Activated naive CD4-positive, alpha-beta T cell treated with anti-CD3 and anti-CD28 coated beads, Interleukin-2, amount 50 U/mL, for 24 hours (primary cell): ENCODE measurements around the gene EPO.
"Not testable (repeated sequence)": the region's sequence is repeated elsewhere in the genome, so short reads cannot be mapped to it uniquely, and the experiment has no call there.

Source experiments
- H3K27ac Mint-ChIP-seq: one replicate; pipeline ENCODE4 v1.8.0; 2021; ENCODE audit warnings: mild to moderate bottlenecking, mixed read lengths
- H3K27me3 Mint-ChIP-seq: one replicate; pipeline ENCODE4 v1.8.0; 2021; ENCODE audit warnings: mixed read lengths
- H3K36me3 Mint-ChIP-seq: one replicate; pipeline ENCODE4 v1.8.0; 2021; ENCODE audit warnings: mixed read lengths
- H3K4me1 Mint-ChIP-seq: one replicate; pipeline ENCODE4 v1.8.0; 2021; ENCODE audit warnings: mixed read lengths
- H3K4me3 Mint-ChIP-seq: one replicate; pipeline ENCODE4 v1.8.0; 2021; ENCODE audit warnings: mild to moderate bottlenecking, mixed read lengths
- H3K9me3 Mint-ChIP-seq: one replicate; pipeline ENCODE4 v1.8.0; 2021; ENCODE audit warnings: mixed read lengths

EPO gene

GRCh38 chr7:100689230-100690135 lies 30.8 kb upstream of the EPO start:
- Mint-ChIP-seq H3K27me3 (no peaks in the 10 kb centered on the region), H3K27ac (no peak overlapping the region), H3K4me3 (no peak overlapping the region), H3K36me3 (peaks cover 4% of the 10 kb centered on the region), H3K4me1 (peaks cover 34% of the 10 kb centered on the region), H3K9me3 (no peaks in the 10 kb centered on the region)

GRCh38 chr7:100691676-100692577 lies 28.3 kb upstream of the EPO start:
- peak overlapping the region; percentile 97 for H3K27ac Mint-ChIP-seq
- no peaks in the 10 kb centered on the region for H3K27me3 Mint-ChIP-seq
- peaks cover 47% of the 10 kb centered on the region for H3K4me1 Mint-ChIP-seq
- peak overlapping the region; percentile 99 for H3K4me3 Mint-ChIP-seq
- H3K36me3 Mint-ChIP-seq, result peaks cover 4% of the 10 kb centered on the region
- no peaks in the 10 kb centered on the region for H3K9me3 Mint-ChIP-seq

- no peaks in the 10 kb centered on the region for H3K27me3 Mint-ChIP-seq
- peaks cover 4% of the 10 kb centered on the region for H3K36me3 Mint-ChIP-seq
- peaks cover 47% of the 10 kb centered on the region for H3K4me1 Mint-ChIP-seq
- H3K27ac Mint-ChIP-seq, result peak overlapping the region; percentile 97
- H3K4me3 Mint-ChIP-seq, result peak overlapping the region; percentile 99
- no peaks in the 10 kb centered on the region for H3K9me3 Mint-ChIP-seq
These were observed 27.7 kb upstream of the EPO start for GRCh38 chr7:100692578-100692961.

- H3K36me3 Mint-ChIP-seq, result peaks cover 4% of the 10 kb centered on the region
- H3K27me3 Mint-ChIP-seq, result no peaks in the 10 kb centered on the region
- peaks cover 46% of the 10 kb centered on the region for H3K4me1 Mint-ChIP-seq
- peak overlapping the region; percentile 99 for H3K4me3 Mint-ChIP-seq
- H3K27ac Mint-ChIP-seq, result peak overlapping the region; percentile 97
- no peaks in the 10 kb centered on the region for H3K9me3 Mint-ChIP-seq
These were observed 26.8 kb upstream of the EPO start for GRCh38 chr7:100693312-100694097.

- H3K4me3 Mint-ChIP-seq, result peak within 1 kb of the TSS; percentile 99
- H3K36me3 Mint-ChIP-seq, result peaks cover 4% of the 10 kb centered on the region
- H3K9me3 Mint-ChIP-seq, result no peaks in the 10 kb centered on the region
- H3K4me1 Mint-ChIP-seq, result peaks cover 39% of the 10 kb centered on the region
- H3K27ac Mint-ChIP-seq, result peak within 1 kb of the TSS; percentile 97
- H3K27me3 Mint-ChIP-seq, result no peaks in the 10 kb centered on the region
These were observed 26.0 kb upstream of the EPO start, which contains the start of gene GIGYF1 for GRCh38 chr7:100694098-100694745. TSS of gene GIGYF1 (minus strand) at chr7:100694250. CDS start at chr7:100688238, 6,012 bp downstream.

- no peaks in the 10 kb centered on the region for H3K9me3 Mint-ChIP-seq
- H3K4me1 Mint-ChIP-seq, result peaks cover 32% of the 10 kb centered on the region
- H3K27ac Mint-ChIP-seq, result no peak overlapping the region
- H3K27me3 Mint-ChIP-seq, result no peaks in the 10 kb centered on the region
- peaks cover 4% of the 10 kb centered on the region for H3K36me3 Mint-ChIP-seq
- peak overlapping the region; percentile 81 for H3K4me3 Mint-ChIP-seq
These were observed 24.1 kb upstream of the EPO start for GRCh38 chr7:100696123-100696521.

- Mint-ChIP-seq H3K9me3 (no peaks in the 10 kb centered on the region), H3K27ac (no peak overlapping the region), H3K27me3 (no peaks in the 10 kb centered on the region), H3K36me3 (no peaks in the 10 kb centered on the region), H3K4me1 (peaks cover 13% of the 10 kb centered on the region), H3K4me3 (no peak overlapping the region)
These were observed 21.2 kb upstream of the EPO start for GRCh38 chr7:100699018-100699417.

GRCh38 chr7:100701089-100701488 lies 19.2 kb upstream of the EPO start:
- H3K4me3 Mint-ChIP-seq, H3K9me3 Mint-ChIP-seq, H3K36me3 Mint-ChIP-seq, H3K4me1 Mint-ChIP-seq, H3K27ac Mint-ChIP-seq, H3K27me3 Mint-ChIP-seq: not testable (repeated sequence)

GRCh38 chr7:100705320-100705752 lies 14.9 kb upstream of the EPO start:
- H3K36me3 Mint-ChIP-seq, result no peaks in the 10 kb centered on the region
- H3K27ac Mint-ChIP-seq, result peak overlapping the region; percentile 96
- peak overlapping the region; percentile 98 for H3K4me3 Mint-ChIP-seq
- no peaks in the 10 kb centered on the region for H3K27me3 Mint-ChIP-seq
- H3K9me3 Mint-ChIP-seq, result no peaks in the 10 kb centered on the region
- peaks cover 11% of the 10 kb centered on the region for H3K4me1 Mint-ChIP-seq

GRCh38 chr7:100705753-100706671 lies 14.3 kb upstream of the EPO start, which contains the start of gene POP7:
TSS of gene POP7 (plus strand) at chr7:100706121. CDS start at chr7:100706831, 710 bp downstream.
- Mint-ChIP-seq H3K4me1 (peaks cover 11% of the 10 kb centered on the region), H3K27me3 (no peaks in the 10 kb centered on the region), H3K9me3 (no peaks in the 10 kb centered on the region), H3K27ac (peak within 1 kb of the TSS; percentile 96), H3K4me3 (peak within 1 kb of the TSS; percentile 98), H3K36me3 (no peaks in the 10 kb centered on the region)

- Mint-ChIP-seq H3K27ac (peak overlapping the region; percentile 96), H3K9me3 (no peaks in the 10 kb centered on the region), H3K27me3 (no peaks in the 10 kb centered on the region), H3K4me3 (peak overlapping the region; percentile 98), H3K4me1 (peaks cover 11% of the 10 kb centered on the region), H3K36me3 (no peaks in the 10 kb centered on the region)
These were observed 13.5 kb upstream of the EPO start for GRCh38 chr7:100706672-100707311.

GRCh38 chr7:100708395-100708794 lies 11.9 kb upstream of the EPO start:
- H3K27ac Mint-ChIP-seq, result no peak overlapping the region
- H3K4me1 Mint-ChIP-seq, result peaks cover 11% of the 10 kb centered on the region
- H3K36me3 Mint-ChIP-seq, result no peaks in the 10 kb centered on the region
- no peaks in the 10 kb centered on the region for H3K27me3 Mint-ChIP-seq
- H3K4me3 Mint-ChIP-seq, result no peak overlapping the region
- no peaks in the 10 kb centered on the region for H3K9me3 Mint-ChIP-seq

GRCh38 chr7:100710452-100710851 lies 9.8 kb upstream of the EPO start:
- Mint-ChIP-seq H3K36me3 (no peaks in the 10 kb centered on the region), H3K27ac (no peak overlapping the region), H3K4me3 (no peak overlapping the region), H3K9me3 (no peaks in the 10 kb centered on the region), H3K4me1 (peaks cover 11% of the 10 kb centered on the region), H3K27me3 (no peaks in the 10 kb centered on the region)
